SK-MEL-5 (cell line): Measurements from ENCODE around the gene KRT26. TPM values are rescaled to one million over a fixed set of nuclear protein-coding genes. Genes with fewer than 3 reads are reported as not detected.
"Not testable (repeated sequence)": the region's sequence is repeated elsewhere in the genome, so short reads cannot be mapped to it uniquely, and the experiment has no call there.

Experiments used
- DNase-seq: peaks from one replicate; pipeline ENCODE4 v3.0.0-alpha.2; 2016; ENCODE audit warnings: low read depth, low spot score
- in situ Hi-C: cut with HindIII; loops from 2 replicates; pipeline ENCODE4 v1.10.0; 2016; ENCODE audit warnings: low sequenced_read_pairs, high pct_unique_total_duplicates, low pct_unique_long_range_greater_than_20kb
- polyA plus RNA-seq, 2 experiments: library from polyadenylated mRNA; depleted of rRNA; stranded (reverse); fragments of >200 nt; gene quantifications; 2 replicates each; pipeline ENCODE4 v1.2.3, GENCODE V29; 2015
- total RNA-seq: library from RNA; depleted of rRNA; stranded (reverse); fragments of >200 nt; shearing (Covaris generic); gene quantifications from 2 replicates; pipeline ENCODE4 v1.2.3, GENCODE V29; 2014; rRNA removed

The KRT26 gene
- not detected in 2 replicates for total RNA-seq
- not detected in 2 replicates for polyA plus RNA-seq (2015; cell fraction: cytosol; rRNA removed)
- polyA plus RNA-seq (2015; cell fraction: nucleus; rRNA removed): not detected in 2 replicates

DNA sequence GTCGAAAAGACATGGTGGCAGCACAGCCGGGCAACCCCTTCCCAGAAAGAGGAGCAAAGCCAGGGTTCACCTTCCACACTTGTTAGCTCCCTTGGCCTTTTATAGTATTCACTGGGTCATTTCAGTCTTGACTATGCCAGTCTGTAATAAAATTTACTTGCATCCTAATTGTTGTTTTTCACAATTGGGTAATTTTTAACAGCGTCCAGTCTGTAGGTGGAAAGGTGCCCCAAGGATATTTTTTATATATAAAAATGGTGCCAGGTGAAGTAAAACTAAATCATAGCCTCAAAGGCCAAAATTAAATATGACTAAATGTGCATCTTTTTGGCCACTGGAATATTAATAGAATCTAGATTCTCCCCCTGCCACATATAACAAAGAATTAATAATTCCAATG is at the start of gene KRT26:
KRT26 (minus strand) TSS at position 101 of the 400 bp plus-strand sequence; CDS start at position 13, 88 bp downstream.
- DNase-seq: no peak
- in situ Hi-C loops: no loop called here

DNA sequence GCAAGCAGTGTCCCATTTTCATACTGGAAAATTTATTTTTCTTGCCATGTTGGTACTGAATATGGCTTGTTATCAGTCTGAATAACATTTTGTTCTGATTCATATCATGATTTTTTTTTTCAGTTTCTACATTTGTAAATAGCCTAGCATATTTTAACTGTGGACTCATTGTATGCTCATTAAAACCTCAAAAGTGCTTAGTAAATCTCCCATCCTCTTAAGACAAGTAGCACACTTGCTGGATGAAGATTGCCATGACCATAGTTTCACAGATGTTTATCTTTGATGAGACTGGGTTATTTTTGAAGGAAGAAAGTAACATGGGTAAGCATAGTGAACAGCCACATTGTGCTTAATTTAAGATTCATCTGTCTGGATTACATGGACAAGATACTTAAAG is 49.5 kb upstream of the KRT26 start:
- DNase-seq: no peak
- in situ Hi-C loops: no loop called here

GRCh38 chr17:40820228-40820838 is 48.3 kb upstream of the KRT26 start:
- DNase-seq: no peak
- in situ Hi-C loops: no loop called here

- in situ Hi-C loops: no loop called here
- no peak for DNase-seq
These were observed 47.6 kb upstream of the KRT26 start for GRCh38 chr17:40819528-40820125.

DNA sequence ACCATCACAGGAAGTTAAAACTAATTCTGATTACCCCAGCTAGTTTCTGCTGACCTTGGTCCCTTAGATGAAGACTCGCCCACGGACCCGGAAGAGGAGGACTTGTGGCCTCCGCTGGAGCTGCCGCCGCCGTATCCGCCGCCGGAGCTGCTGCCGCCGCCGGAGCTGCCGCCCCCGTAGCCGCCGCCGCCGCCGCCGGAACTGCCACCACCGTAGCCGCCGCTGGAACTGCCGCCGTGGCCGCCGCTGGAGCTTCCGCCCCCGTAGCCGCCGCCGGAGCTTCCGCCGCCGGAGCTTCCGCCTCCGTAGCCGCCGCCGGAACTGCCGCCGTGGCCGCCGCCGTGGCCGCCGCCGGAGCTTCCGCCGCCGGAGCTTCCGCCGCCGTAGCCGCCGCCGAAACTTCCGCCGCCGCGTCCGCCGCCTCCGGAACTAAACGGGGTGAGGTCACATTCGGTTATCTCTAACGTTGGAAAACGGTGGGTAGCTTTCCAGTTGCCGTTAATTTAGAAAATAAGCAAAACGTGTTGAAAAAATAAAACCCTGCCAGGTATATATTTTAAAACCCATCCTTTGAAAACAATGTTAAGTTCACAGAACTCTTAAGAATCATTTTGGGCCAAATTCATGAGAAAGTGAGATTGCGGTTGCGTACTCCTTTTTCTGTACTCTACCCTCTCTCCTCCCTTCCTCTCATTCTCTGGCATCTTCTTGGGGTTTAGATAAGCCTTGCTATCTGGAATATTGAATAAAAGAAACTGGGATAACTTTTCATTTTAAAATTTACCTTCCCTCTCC is 46.9 kb upstream of the KRT26 start:
- in situ Hi-C loops: no loop called here
- DNase-seq: peak; percentile 81

GRCh38 chr17:40818343-40818732 is 46.3 kb upstream of the KRT26 start:
- DNase-seq: no peak
- in situ Hi-C loops: no loop called here

- in situ Hi-C loops: no loop called here
- no peak for DNase-seq
These were observed 45.2 kb upstream of the KRT26 start for GRCh38 chr17:40817103-40817682.

- DNase-seq: no peak
- in situ Hi-C loops: no loop called here
These were observed 44.6 kb upstream of the KRT26 start for GRCh38 chr17:40816569-40816968.

DNA sequence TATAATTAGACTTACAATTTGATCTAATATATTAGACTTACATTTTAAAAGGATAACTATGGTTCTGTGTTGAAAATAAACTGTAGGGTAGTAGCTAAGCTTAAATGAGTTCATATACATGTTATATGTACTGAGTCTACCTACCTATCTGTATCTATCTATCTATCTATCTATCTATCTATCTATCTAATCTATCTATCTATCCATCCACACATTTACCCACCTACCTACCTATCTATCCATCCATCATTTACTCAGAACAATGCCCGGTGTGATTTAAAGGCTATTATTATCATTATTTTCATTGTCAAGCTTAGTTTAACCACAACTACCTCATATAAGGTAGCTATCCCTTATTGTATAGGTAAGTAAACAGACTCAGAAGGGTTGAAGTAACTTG is 43.4 kb upstream of the KRT26 start:
- in situ Hi-C loops: no loop called here
- DNase-seq: no peak

GRCh38 chr17:40814657-40815056 is 42.7 kb upstream of the KRT26 start:
- DNase-seq, in situ Hi-C loops: not testable (repeated sequence)

- in situ Hi-C loops: no loop called here
- DNase-seq: no peak
These were observed 41.8 kb upstream of the KRT26 start for GRCh38 chr17:40813804-40814203.

GRCh38 chr17:40812639-40813038 is 40.6 kb upstream of the KRT26 start:
- no peak for DNase-seq
- in situ Hi-C loops: no loop called here

DNA sequence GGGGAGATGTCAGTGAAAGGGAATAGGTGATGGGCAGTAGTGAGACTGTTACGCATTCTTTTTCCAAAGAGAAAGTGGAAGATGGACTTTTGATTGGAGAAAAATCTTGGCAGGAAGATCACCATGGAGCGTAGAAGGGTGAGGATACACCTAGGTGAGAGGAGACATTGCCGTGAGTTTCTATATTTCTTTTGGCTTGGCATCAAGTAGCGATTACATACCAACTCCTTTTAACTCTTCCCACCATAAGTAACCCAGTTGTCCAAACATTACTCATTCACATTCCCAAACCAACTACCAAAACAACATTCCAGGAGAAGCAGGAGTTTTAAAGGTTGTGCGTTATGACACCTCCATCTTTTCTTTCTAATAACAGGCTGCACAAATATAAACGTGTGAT is 38.5 kb upstream of the KRT26 start:
- in situ Hi-C loops: no loop called here
- no peak for DNase-seq

DNA sequence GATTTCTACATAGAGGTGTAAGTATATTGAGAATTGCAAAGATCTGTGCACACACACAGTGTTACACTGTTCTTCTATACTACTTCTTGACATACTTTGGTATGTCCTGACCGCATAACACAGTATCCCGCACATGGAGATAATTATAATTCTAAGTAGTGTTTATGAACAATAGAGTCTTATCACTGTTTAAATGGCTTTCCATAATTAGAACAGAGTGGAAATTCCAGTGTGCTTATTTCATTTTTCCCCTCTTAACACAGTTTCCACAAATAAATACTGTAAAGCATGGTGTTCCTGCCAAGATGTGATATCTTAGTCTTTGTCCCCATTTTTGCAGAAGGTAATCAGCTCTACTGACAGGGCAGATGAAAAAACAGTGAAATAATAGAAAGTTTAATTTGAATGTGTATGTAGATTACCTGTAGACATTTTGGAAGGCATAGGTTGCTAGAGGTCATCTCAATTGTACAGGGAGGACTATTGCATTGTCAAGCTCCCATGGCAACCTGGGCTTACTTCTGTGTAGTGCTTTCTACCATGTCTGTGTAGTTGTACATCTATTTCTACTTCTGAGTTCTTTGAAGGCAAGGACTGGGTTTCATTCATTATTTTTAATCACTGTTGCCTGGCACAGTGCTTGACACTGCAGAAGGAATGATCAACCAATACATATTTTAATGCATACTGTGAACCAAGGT is 37.9 kb upstream of the KRT26 start:
- no peak for DNase-seq
- in situ Hi-C loops: no loop called here

DNA sequence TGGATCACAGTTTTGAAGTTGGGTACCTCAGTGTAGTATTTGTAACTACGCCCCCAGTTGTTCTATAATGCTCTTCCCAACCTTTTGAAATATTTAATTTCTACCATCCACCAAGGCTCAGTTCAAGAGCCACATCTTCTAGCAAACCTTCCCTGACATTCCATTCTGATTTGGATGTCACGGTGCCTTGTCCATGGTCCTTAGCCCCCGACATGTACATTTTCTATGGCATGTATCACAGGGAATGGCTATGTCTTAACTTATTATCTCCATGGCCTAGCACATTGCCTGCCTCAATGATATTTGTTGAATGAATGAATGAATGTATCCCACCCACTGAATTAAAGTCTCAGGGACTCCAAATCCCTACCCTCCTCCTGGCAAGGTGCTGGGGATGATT is 34.1 kb upstream of the KRT26 start:
- in situ Hi-C loops: no loop called here
- no peak for DNase-seq

DNA sequence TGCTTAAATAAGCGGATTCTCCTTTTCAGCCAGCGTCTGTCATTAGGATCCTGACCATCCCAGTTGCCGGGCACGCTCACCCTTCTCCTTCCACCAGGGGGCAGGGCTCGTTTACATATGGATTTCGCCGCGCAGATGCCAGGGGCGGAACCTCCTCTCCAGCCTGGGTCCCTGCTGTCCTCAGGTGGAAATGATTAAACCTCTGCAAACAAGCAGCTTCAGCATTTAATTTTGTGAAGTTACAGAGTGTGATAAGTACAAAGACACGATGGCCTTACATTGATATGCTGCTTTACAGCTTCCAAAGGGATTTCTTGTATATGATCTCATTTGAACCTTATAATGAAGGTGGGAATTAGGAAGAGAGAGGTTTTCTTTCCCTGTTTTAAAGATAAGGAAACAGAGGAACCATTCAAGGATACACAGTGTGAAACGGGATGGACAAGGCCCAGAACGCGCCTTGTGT is 31.6 kb upstream of the KRT26 start:
- in situ Hi-C loops: no loop called here
- peak; percentile 74 for DNase-seq

GRCh38 chr17:40801157-40801556 is 29.2 kb upstream of the KRT26 start:
- in situ Hi-C loops: no loop called here
- no peak for DNase-seq

DNA sequence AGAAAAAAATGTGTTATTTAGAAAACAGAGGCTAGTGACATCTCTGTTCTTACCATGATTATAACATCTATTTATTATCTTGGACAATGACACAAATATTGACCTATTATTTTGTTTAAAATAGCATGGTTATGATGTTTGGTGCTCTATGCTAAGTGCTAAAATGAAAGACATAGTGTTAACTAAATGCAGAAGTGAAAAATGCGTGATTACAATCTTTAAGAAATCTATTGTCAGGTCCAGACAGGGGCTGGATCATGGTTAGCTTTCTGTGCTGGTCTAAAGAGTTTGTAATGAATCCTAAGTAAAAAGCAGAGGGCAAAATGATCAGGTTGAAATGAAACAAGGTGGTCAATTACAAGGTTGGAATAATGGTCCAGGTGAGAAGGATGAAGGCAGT is 28.4 kb upstream of the KRT26 start:
- no peak for DNase-seq
- in situ Hi-C loops: no loop called here
